Colonic mucosa (tissue), 4 donors: ENCODE results near the gene GPN3. TPM values are rescaled to one million over a fixed set of nuclear protein-coding genes. Genes with fewer than 3 reads are reported as not detected.
A peak's percentile ranks its signal among the peaks of the same experiment; 100 is the strongest.
"Not testable (repeated sequence)": the region's sequence is repeated elsewhere in the genome, so short reads cannot be mapped to it uniquely, and the experiment has no call there.

Source experiments
- DNase-seq: peaks from one replicate; pipeline ENCODE4 v3.0.0-alpha.2; 2020
- H3K27ac ChIP-seq: fragments of 200-600 bp; one replicate; pipeline ENCODE4 v1.8.0; 2021
- H3K27me3 ChIP-seq: fragments of 200-600 bp; one replicate; pipeline ENCODE4 v1.8.0; 2021
- H3K36me3 ChIP-seq: fragments of 200-600 bp; one replicate; pipeline ENCODE4 v1.8.0; 2021
- H3K4me1 ChIP-seq: fragments of 200-600 bp; one replicate; pipeline ENCODE4 v1.8.0; 2021; ENCODE audit warnings: mild to moderate bottlenecking
- H3K4me3 ChIP-seq: fragments of 200-600 bp; one replicate; pipeline ENCODE4 v1.8.0; 2021
- H3K9ac ChIP-seq, 2 donors: one replicate each; pipeline ENCODE4 v1.7.0; 2013; ENCODE audit warnings: control low read depth in 2 of 2, low read depth in 2 of 2, low read length in 2 of 2
- H3K9me3 ChIP-seq: fragments of 200-600 bp; one replicate; pipeline ENCODE4 v1.8.0; 2021
- intact Hi-C: fragments of 100-400 bp; cut with DNase I; formaldehyde crosslinking; loops from one replicate; pipeline ENCODE4 v1.14.1; 2022
- total RNA-seq, 2 donors: library from RNA; stranded (reverse); fragmentation: NEBNext Ultra II Directional in 1 of 2; extraction: Animal tissue kit (Norgen Biotek cat#: 25700) in 1 of 2; gene quantifications; one replicate each; pipeline ENCODE4 v1.2.1, GENCODE V29; 2021
- TF ChIP-seq, protein P1 (sequence below): fragments of 200-600 bp; IDR thresholded peaks from one replicate; pipeline ENCODE4 v1.8.0; 2022; ENCODE audit warnings: antibody characterized with exemption, mild to moderate bottlenecking
- donor health status: healthy.
- donor health status: DM: no; HTN: no; CAD: no.
- donor health status: DM: no; HTN: no; CAD: no.

Gene GPN3
- total RNA-seq, 2 donors from 2014 or later: 10.9 to 21.8 TPM

DNA sequence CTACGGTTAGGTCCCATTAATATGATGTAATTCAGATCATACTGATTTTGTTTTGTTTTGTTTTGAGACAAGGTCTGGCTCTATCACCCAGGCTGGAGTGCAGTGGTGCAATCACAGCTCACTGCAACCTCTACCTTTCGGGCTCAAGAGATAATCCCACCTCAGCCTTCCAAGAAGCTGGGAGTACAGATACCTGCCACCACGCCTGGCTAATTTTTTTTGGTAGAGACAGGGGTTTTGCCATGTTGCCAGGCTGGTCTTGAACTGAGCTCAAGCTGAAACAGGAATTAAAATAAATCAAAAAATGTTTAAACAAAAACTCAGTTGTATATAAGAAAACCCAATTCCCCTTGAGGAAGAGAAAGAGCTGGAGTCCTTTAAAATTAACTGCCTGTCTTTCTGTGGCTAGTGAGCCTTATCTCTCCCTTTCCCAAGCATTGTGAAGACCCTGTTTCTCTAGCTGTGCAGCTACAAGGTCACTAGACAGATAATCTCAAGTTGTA, 46.8 kb downstream of the GPN3 start:
- H3K4me3 ChIP-seq: no peak overlapping the region
- H3K9me3 ChIP-seq: no peaks in the 10 kb centered on the region
- no peaks in the 10 kb centered on the region for H3K36me3 ChIP-seq
- TF ChIP-seq, protein P1, sequence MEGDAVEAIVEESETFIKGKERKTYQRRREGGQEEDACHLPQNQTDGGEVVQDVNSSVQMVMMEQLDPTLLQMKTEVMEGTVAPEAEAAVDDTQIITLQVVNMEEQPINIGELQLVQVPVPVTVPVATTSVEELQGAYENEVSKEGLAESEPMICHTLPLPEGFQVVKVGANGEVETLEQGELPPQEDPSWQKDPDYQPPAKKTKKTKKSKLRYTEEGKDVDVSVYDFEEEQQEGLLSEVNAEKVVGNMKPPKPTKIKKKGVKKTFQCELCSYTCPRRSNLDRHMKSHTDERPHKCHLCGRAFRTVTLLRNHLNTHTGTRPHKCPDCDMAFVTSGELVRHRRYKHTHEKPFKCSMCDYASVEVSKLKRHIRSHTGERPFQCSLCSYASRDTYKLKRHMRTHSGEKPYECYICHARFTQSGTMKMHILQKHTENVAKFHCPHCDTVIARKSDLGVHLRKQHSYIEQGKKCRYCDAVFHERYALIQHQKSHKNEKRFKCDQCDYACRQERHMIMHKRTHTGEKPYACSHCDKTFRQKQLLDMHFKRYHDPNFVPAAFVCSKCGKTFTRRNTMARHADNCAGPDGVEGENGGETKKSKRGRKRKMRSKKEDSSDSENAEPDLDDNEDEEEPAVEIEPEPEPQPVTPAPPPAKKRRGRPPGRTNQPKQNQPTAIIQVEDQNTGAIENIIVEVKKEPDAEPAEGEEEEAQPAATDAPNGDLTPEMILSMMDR: no peak
- no peak for DNase-seq
- no peak overlapping the region for H3K27ac ChIP-seq
- H3K27me3 ChIP-seq: no peaks in the 10 kb centered on the region
- no peaks in the 10 kb centered on the region for H3K4me1 ChIP-seq
- intact Hi-C loops: no loop called here
- no peak overlapping the region for H3K9ac ChIP-seq

DNA sequence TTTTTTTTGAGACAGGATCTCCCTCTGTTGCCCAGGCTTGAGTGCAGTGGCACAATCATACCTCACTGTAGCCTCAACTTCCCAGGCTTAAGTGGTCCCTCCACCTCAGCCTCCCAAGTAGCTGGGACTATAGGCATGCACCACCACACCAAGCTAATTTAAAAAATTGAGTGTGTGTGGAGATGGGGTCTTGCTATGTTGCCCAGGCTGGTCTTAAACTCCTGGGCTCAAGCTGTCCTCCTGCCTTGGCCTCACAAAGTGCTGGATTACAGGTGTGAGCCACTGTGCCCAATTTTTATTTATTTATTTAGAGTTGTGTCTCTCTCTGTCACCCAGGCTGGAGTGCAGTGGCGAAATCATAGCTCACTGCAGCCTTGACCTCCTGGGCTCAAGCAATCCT, 47.4 kb downstream of the GPN3 start:
- H3K27me3 ChIP-seq, H3K36me3 ChIP-seq, H3K27ac ChIP-seq, intact Hi-C loops, H3K4me1 ChIP-seq, H3K4me3 ChIP-seq, H3K9ac ChIP-seq, H3K9me3 ChIP-seq, DNase-seq: not testable (repeated sequence)

DNA sequence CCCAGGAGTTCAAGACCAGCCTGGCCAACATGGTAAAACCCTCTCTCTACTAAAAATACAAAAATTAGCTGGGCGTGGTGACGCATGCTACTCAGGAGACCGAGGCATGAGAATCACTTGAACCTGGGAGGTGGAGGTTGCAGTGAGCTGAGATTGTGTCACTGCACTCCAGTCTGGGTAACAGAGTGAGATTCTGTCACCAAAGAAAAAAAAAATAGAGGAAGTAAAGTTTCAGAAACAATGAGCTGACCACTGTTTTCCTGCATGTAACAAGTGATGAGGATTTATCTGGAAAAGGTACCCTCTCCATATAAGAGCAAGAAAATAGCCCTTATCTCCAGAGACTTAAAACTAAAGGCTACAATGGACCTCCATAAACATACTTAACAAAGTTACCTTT, 50.9 kb downstream of the GPN3 start:
- H3K27me3 ChIP-seq, H3K27ac ChIP-seq, H3K4me3 ChIP-seq, H3K9me3 ChIP-seq, intact Hi-C loops, H3K36me3 ChIP-seq, DNase-seq, H3K4me1 ChIP-seq, H3K9ac ChIP-seq: not testable (repeated sequence)

DNA sequence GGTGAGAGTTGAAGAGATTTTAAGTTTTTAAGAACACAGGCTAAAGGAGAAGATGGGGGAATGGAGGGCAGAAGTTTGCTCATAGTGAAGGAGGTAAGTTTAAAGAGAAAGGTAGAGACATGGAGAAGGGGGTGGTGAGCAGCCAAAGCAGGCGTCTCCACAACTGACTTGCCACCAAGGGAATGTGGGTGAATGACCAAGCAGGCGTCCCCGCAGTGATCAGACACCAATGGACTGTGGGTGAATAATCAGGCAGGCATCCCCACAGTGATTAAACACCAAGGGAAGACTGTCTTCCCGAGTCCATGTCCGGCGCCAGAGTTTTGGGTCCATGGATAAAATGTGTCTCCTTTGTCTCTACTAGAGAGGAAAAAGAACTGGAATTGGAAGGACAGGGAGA, 58.0 kb downstream of the GPN3 start:
- DNase-seq, intact Hi-C loops, H3K9me3 ChIP-seq, H3K36me3 ChIP-seq, H3K4me1 ChIP-seq, H3K27me3 ChIP-seq, H3K4me3 ChIP-seq, H3K27ac ChIP-seq, H3K9ac ChIP-seq: not testable (repeated sequence)

DNA sequence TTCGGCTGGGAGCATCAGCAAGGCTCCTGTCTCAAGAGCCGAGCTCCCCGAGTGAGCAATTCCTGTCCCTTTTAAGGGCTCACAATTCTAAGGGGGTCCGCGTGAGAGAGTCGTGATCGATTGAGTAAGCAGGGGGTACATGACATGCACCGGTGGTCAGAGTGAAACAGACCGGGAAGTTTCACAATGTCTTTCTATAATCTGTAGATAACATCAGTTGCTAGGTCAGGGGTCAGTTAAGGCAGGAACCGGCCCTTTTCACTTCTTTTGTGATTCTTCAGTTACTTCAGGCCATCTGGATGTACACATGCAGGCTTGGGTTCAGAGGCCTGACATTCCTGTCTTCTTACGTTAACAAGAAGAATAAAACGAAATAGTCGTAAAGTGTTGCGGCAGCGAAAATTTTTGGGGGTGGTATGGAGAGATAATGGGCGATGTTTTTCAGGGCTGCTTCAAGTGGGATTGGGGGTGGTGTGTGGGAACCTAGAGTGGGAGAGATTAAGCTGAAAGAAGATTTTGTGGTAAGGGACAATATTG, 62.9 kb downstream of the GPN3 start:
- H3K4me1 ChIP-seq, H3K9me3 ChIP-seq, H3K27me3 ChIP-seq, H3K27ac ChIP-seq, DNase-seq, H3K9ac ChIP-seq, H3K36me3 ChIP-seq, intact Hi-C loops, H3K4me3 ChIP-seq: not testable (repeated sequence)

DNA sequence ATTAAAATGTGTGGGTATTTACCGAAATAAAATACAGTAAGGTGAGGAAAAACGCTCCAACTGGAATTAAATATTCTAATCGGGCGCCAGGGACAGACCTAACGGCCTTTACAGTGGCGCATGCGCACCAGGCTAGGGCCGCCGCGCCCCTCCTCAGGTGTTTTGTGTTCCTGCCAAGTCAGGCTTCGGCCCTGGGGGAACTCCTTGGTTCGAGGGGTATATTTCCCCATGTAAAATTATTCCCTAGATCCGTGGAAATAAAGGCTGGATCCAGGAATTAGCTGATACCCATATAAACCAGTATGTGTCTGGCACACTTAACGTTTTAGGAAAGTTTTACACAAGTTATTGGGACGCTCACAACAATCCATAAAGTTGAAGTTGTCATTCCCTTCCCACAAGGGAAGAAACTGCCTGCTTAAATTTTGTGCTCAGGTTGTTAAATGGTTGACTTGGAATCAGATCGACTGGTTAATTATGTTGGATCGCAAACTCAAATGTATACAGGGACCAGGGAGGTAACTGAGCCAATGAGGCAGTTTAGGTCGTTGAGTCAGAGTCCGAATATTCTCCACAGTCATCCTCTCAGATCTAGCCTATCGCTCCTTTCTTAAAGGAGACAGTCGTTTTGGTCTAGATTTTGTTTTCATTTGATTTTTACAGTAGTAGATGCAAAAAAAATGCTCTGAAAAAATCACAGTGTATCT, 63.9 kb downstream of the GPN3 start:
- TF ChIP-seq, protein P1: no peak
- Histone ChIP-seq H3K9me3 (no peaks in the 10 kb centered on the region), H3K9ac (peak overlapping the region; percentile 72 to 90), H3K4me1 (peaks cover 7% of the 10 kb centered on the region), H3K4me3 (peak overlapping the region; percentile 99), H3K36me3 (no peaks in the 10 kb centered on the region), H3K27ac (peak overlapping the region; percentile 91), H3K27me3 (no peaks in the 10 kb centered on the region)
- intact Hi-C loops: no loop called here
- peak; percentile 79 for DNase-seq

DNA sequence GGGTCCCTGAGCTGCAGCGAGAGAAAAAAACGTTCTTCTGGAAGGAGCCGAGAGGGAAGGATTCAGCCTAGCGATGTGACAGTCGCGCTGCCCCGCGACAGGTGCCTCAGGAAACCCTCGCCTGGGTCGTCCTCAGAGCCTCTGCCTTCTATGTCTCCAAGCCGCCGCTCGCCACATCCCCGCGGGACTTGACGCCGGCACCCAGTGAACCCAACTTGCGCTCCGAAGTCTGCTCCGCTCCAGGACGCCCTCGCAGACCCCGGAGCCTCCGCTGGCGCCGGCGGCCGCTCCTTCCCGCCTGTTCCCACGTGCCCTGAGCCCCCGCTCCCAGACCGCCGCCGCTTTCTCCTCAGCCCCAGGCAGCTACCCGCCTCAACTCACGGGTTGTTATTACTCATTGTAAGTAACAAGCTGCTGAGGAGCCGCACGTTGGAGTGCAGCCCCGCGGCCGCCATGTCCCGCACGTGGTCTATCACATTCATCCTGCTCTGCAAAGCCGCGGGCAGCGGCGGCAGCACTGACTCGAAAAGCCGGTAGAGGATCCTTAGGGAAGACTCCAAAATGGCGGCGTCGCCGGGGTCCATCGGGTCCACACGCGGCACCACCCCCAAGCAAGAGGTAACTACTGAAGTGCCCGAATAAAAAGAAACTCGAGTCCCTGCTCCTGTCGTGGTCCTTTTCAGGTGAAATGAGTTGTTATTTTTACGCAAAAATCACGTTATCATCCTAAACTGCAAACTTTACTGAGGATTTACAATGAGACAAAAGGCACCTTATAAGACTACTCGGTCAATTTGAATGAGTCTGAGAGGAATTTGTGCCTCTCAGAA, 64.7 kb downstream of the GPN3 start, which contains the start of gene ANAPC7:
ANAPC7 (minus strand) TSS at position 563 of the 830 bp plus-strand sequence; CDS start at position 482, 81 bp downstream.
- H3K9ac ChIP-seq: peak within 1 kb of the TSS; percentile 72 to 90
- DNase-seq: peak; percentile 93
- H3K27ac ChIP-seq: peak within 1 kb of the TSS; percentile 91
- H3K9me3 ChIP-seq: no peaks in the 10 kb centered on the region
- peaks cover 7% of the 10 kb centered on the region for H3K4me1 ChIP-seq
- no peaks in the 10 kb centered on the region for H3K27me3 ChIP-seq
- intact Hi-C loops: no loop called here
- TF ChIP-seq, protein P1: no peak
- no peaks in the 10 kb centered on the region for H3K36me3 ChIP-seq
- peak within 1 kb of the TSS; percentile 99 for H3K4me3 ChIP-seq

Other genes with a start within 250 kb of the GPN3 start
- 100 to 1,000 TPM; 248 to 311 TPM for gene ATP2A2, start 187.0 kb downstream of the GPN3 start, total RNA-seq
- gene ANAPC7, start 64.5 kb downstream of the GPN3 start, total RNA-seq: 10 to 100 TPM; 22.1 to 40.1 TPM
- 100 to 1,000 TPM; 252 to 321 TPM for gene ARPC3, start 17.9 kb downstream of the GPN3 start, total RNA-seq
- 1 to 10 TPM; 1.6 TPM for gene FAM216A, start 588 bp upstream of the GPN3 start, total RNA-seq
- 100 to 1,000 TPM; 120 to 130 TPM for gene VPS29, start 33.9 kb upstream of the GPN3 start, total RNA-seq
- gene RAD9B, start 34.1 kb upstream of the GPN3 start, total RNA-seq: under 1 TPM; 0.19 to 0.69 TPM
- gene PPTC7, start 115.1 kb upstream of the GPN3 start, total RNA-seq: 10 to 100 TPM; 25.7 to 34.9 TPM
- 10 to 100 TPM in 1 of 2 donors, 1 to 10 TPM in 1; 9.2 to 10.2 TPM for gene TCTN1, start 145.9 kb upstream of the GPN3 start, total RNA-seq
- 1 to 10 TPM; 1.5 to 2.1 TPM for gene HVCN1, start 220.9 kb upstream of the GPN3 start, total RNA-seq